HG03565 (cell line): ENCODE measurements around the gene POLD3.

Experiments
- ATAC-seq: cut with Tn5 transposase; IDR thresholded peaks from one replicate; pipeline ENCODE4 v1.9.1; 2021; ENCODE audit warnings: mild to moderate bottlenecking, moderate library complexity; ENCODE audit not compliant: unreplicated experiment

The POLD3 gene

GRCh38 chr11:74672332-74672955 lies 80.1 kb downstream of the POLD3 start:
- ATAC-seq = no peak

GRCh38 chr11:74672956-74673692 lies 80.7 kb downstream of the POLD3 start:
- no peak for ATAC-seq

- ATAC-seq = no peak
These were observed 81.4 kb downstream of the POLD3 start for GRCh38 chr11:74673693-74674360.

- no peak for ATAC-seq
These were observed 83.4 kb downstream of the POLD3 start for GRCh38 chr11:74675761-74676160.

GRCh38 chr11:74676596-74676995 lies 84.2 kb downstream of the POLD3 start:
- no peak for ATAC-seq

- ATAC-seq = no peak
These were observed 84.7 kb downstream of the POLD3 start for GRCh38 chr11:74677131-74677530.

- no peak for ATAC-seq
These were observed 85.7 kb downstream of the POLD3 start for GRCh38 chr11:74678041-74678440.

- ATAC-seq = no peak
These were observed 86.5 kb downstream of the POLD3 start for GRCh38 chr11:74678591-74679512.

- no peak for ATAC-seq
These were observed 87.1 kb downstream of the POLD3 start for GRCh38 chr11:74679513-74679865.

GRCh38 chr11:74680035-74680671 lies 87.8 kb downstream of the POLD3 start:
- no peak for ATAC-seq

GRCh38 chr11:74680703-74681531 lies 88.5 kb downstream of the POLD3 start:
- no peak for ATAC-seq

GRCh38 chr11:74681686-74682651 lies 89.6 kb downstream of the POLD3 start:
- ATAC-seq = no peak

GRCh38 chr11:74682731-74683278 lies 90.4 kb downstream of the POLD3 start:
- ATAC-seq = no peak

GRCh38 chr11:74683279-74683871 lies 91.0 kb downstream of the POLD3 start:
- ATAC-seq = no peak

GRCh38 chr11:74683941-74684481 lies 91.6 kb downstream of the POLD3 start:
- ATAC-seq = no peak

- ATAC-seq = no peak
These were observed 92.3 kb downstream of the POLD3 start for GRCh38 chr11:74684661-74685060.

- ATAC-seq = no peak
These were observed 93.0 kb downstream of the POLD3 start for GRCh38 chr11:74685338-74685737.

GRCh38 chr11:74685905-74686304 lies 93.5 kb downstream of the POLD3 start:
- ATAC-seq = no peak
